B cell (primary cell): ENCODE data around the gene PPP4C.

Source experiments
- CTCF ChIP-seq: fragments of 200-600 bp; IDR thresholded peaks from one replicate; pipeline ENCODE4 v1.8.0; 2022; ENCODE audit warnings: antibody characterized with exemption, mild to moderate bottlenecking
- EZH2 ChIP-seq: IDR thresholded peaks from 2 replicates; pipeline ENCODE4 v1.6.1; 2012; ENCODE audit warnings: borderline replicate concordance, low read depth, mild to moderate bottlenecking, moderate library complexity, low read length; ENCODE audit not compliant: insufficient read depth, poor library complexity, severe bottlenecking

GRCh38 chr16:30096862-30097563, 21.2 kb downstream of the PPP4C start:
- TF ChIP-seq EZH2 (no peak), CTCF (no peak)
